HFF-Myc (cell line): ENCODE results near the gene CAMK2B.

Source experiments
- DNase-seq: peaks from one replicate; pipeline ENCODE4 v3.0.0-alpha.2; 2011; ENCODE audit warnings: low read depth; ENCODE audit errors: extremely low read depth
- H3K4me3 ChIP-seq: replicated peaks from 2 replicates; pipeline ENCODE4 v1.5.1; 2011; ENCODE audit warnings: low read depth, mild to moderate bottlenecking, control low read depth, low read length
- CTCF ChIP-seq: IDR thresholded peaks from 2 replicates; pipeline ENCODE4 v1.5.1; 2012; ENCODE audit warnings: mild to moderate bottlenecking, low read depth, low read length, control low read depth; ENCODE audit errors: missing control alignments

The CAMK2B gene

GRCh38 chr7:44218418-44219201 lies 106.8 kb downstream of the CAMK2B start:
- TF ChIP-seq CTCF, result peak; percentile 26

DNA sequence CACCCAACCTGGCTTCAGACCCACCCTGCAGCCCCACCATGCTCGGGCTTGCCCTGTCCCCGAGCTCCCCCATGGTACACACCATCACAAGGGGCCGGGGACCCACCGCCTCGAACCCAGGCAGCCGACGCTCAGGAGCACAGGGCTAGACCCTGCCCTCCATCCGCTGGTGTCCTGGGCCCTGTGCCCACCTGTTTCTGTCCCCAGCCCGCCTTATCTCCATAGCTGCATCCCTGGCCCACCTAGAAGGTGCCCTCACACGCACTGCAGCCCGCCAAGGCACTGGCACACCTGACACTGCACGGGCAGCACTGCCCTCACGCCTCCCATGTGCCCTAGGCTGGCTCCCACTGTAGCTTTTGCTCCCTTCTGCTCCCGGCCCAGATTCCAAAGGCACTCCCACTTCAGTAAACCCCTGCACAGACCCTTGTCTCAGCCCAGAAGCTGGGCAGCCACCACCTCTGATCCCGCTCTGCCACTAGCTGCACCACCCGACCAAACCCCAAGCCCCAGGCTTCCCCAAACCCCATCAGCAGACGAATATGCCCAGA lies 107.5 kb downstream of the CAMK2B start:
- H3K4me3 ChIP-seq, result no peak overlapping the region
- no peak for TF ChIP-seq CTCF
- DNase-seq, result no peak

More at GRCh38 chr7:44218418-44219201, 106.8 kb downstream of the CAMK2B start:
- no peak for DNase-seq
- no peak overlapping the region for H3K4me3 ChIP-seq

DNA sequence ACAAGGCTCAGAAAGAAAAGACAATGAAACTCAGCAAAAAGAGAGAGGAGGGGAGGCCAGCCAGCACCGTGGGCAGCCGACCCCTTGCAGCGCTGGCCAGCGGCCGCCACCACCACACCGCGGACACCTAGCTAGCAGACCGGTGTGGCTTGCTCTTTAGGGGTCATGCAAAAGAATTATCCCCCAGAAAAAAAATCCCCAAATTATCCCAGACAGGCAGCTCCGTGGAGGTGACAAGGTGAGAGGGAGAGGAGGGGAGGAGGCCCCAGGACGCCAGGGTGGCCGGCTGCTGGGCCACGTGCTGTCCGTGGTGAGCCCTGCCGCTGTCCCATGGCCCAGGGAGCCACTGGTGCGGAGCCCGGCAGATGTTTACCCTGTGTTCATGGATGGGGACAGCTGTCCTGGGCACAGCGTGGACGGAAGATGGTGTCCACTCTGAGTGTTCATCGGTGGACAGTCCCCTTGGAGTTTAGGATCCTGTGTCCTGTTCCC lies 108.1 kb downstream of the CAMK2B start:
- H3K4me3 ChIP-seq, result no peak overlapping the region
- DNase-seq, result no peak
- TF ChIP-seq CTCF, result no peak

GRCh38 chr7:44216521-44217222 lies 108.7 kb downstream of the CAMK2B start:
- H3K4me3 ChIP-seq, result no peak overlapping the region
- no peak for TF ChIP-seq CTCF
- no peak for DNase-seq

DNA sequence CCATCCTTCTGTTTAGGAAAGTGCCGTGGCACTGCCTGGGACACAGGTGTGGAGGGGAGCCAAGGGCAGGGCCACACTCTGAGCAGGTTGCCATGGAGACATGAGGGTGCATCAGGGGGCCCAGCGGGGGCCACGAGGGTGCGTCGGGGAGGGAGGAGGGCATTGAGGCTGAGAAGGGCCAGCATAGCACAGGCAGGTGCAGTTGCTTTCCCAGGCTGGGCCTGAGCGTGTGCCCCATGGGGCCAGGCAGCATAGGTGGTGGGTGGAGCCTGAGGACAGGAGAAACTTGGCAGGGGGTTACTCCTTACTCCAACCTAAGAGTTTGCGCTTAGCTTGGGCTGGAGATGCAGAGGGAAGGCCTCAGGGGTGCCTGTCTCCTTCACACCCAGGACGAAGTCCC lies 109.4 kb downstream of the CAMK2B start:
- DNase-seq, result no peak
- TF ChIP-seq CTCF, result no peak
- no peak overlapping the region for H3K4me3 ChIP-seq

- no peak overlapping the region for H3K4me3 ChIP-seq
- no peak for TF ChIP-seq CTCF
- no peak for DNase-seq
Measured at GRCh38 chr7:44215531-44215930, 109.9 kb downstream of the CAMK2B start.
